ENCODE results near the gene CLEC17A.
"Not testable (repeated sequence)": the region's sequence is repeated elsewhere in the genome, so short reads cannot be mapped to it uniquely, and the experiment has no call there.

Gene CLEC17A

GRCh38 chr19:14558370-14559066 lies 24.4 kb upstream of the CLEC17A start:
- DNase-seq (ENCODE audit: low spot score) = no peak

GRCh38 chr19:14559916-14560775 lies 22.7 kb upstream of the CLEC17A start:
- no peak for DNase-seq (ENCODE audit: low spot score)

GRCh38 chr19:14560776-14561108 lies 22.1 kb upstream of the CLEC17A start:
- no peak for DNase-seq (ENCODE audit: low spot score)

- no peak for DNase-seq (ENCODE audit: low spot score)
Measured at GRCh38 chr19:14561249-14561648, 21.6 kb upstream of the CLEC17A start.

GRCh38 chr19:14561847-14562351 lies 21.0 kb upstream of the CLEC17A start:
- DNase-seq (ENCODE audit: low spot score) = peak; percentile 19

- no peak for DNase-seq (ENCODE audit: low spot score)
Measured at GRCh38 chr19:14562660-14563589, 20.0 kb upstream of the CLEC17A start.

GRCh38 chr19:14563590-14563926 lies 19.3 kb upstream of the CLEC17A start:
- no peak for DNase-seq (ENCODE audit: low spot score)

- peak; percentile 18 for DNase-seq (ENCODE audit: low spot score)
Measured at GRCh38 chr19:14563989-14564651, 18.8 kb upstream of the CLEC17A start.

- DNase-seq (ENCODE audit: low spot score) = not testable (repeated sequence)
Measured at GRCh38 chr19:14564652-14565297, 18.1 kb upstream of the CLEC17A start.

- no peak for DNase-seq (ENCODE audit: low spot score)
Measured at GRCh38 chr19:14565298-14565679, 17.6 kb upstream of the CLEC17A start.

GRCh38 chr19:14565765-14566711 lies 16.8 kb upstream of the CLEC17A start:
- no peak for DNase-seq (ENCODE audit: low spot score)

- DNase-seq (ENCODE audit: low spot score) = no peak
Measured at GRCh38 chr19:14566712-14567077, 16.2 kb upstream of the CLEC17A start.

- DNase-seq (ENCODE audit: low spot score) = no peak
Measured at GRCh38 chr19:14567079-14567478, 15.8 kb upstream of the CLEC17A start.

- DNase-seq (ENCODE audit: low spot score) = no peak
Measured at GRCh38 chr19:14570864-14571527, 11.9 kb upstream of the CLEC17A start.

- DNase-seq (ENCODE audit: low spot score) = peak; percentile 94
Measured at GRCh38 chr19:14571695-14572490, 11.0 kb upstream of the CLEC17A start, which contains the start of gene NDUFB7. NDUFB7 (minus strand) TSS chr19:14572066; CDS start chr19:14572000, 66 bp downstream.

- DNase-seq (ENCODE audit: low spot score) = no peak
Measured at GRCh38 chr19:14575428-14575980, 7.4 kb upstream of the CLEC17A start.

GRCh38 chr19:14576363-14576762 lies 6.5 kb upstream of the CLEC17A start:
- no peak for DNase-seq (ENCODE audit: low spot score)

GRCh38 chr19:14577264-14577663 lies 5.6 kb upstream of the CLEC17A start:
- no peak for DNase-seq (ENCODE audit: low spot score)

Measured in AG08395 (cell line).